Tibial nerve (tissue), 4 donors: ENCODE results near the gene BRINP3. TPM values are rescaled to one million over a fixed set of nuclear protein-coding genes. Genes with fewer than 3 reads are reported as not detected.

Source experiments
- DNase-seq, 2 donors: peaks; one replicate each; pipeline ENCODE4 v3.0.0-alpha.2; 2019; ENCODE audit warnings: low spot score in 2 of 2
- H3K27ac ChIP-seq, 4 donors: fragments of 200-600 bp; sonication (generic) in 3 of 4; one replicate each; pipeline ENCODE4 v1.5.1; 2017 to 2019; ENCODE audit warnings: mild to moderate bottlenecking in 1 of 4
- H3K27me3 ChIP-seq, 2 donors: fragments of 200-600 bp; sonication (generic) in 1 of 2; one replicate each; pipeline versions ENCODE4 v1.5.1 to v1.6.0; 2017 to 2019
- H3K36me3 ChIP-seq, 3 donors: fragments of 200-600 bp; sonication (generic); one replicate each; pipeline ENCODE4 v1.5.1; 2018 to 2019
- H3K4me1 ChIP-seq, 4 donors: fragments of 200-600 bp; sonication (generic) in 3 of 4; one replicate each; pipeline ENCODE4 v1.5.1; 2017 to 2019
- H3K4me3 ChIP-seq, 4 donors: fragments of 200-600 bp; sonication (generic) in 3 of 4; one replicate each; pipeline ENCODE4 v1.5.1; 2017 to 2019; ENCODE audit warnings: mild to moderate bottlenecking in 1 of 4, moderate library complexity in 1 of 4
- H3K9me3 ChIP-seq, 4 donors: fragments of 200-600 bp; sonication (generic) in 3 of 4; one replicate each; pipeline ENCODE4 v1.5.1; 2017 to 2019
- EP300 ChIP-seq, 2 donors: sonication (generic); formaldehyde crosslinking; IDR thresholded peaks; one replicate each; pipeline ENCODE4 v1.6.1; 2017; ENCODE audit warnings: antibody characterized with exemption in 2 of 2, mild to moderate bottlenecking in 1 of 2
- POLR2A ChIP-seq, 2 donors: fragments of 450-650 bp; IDR thresholded peaks; one replicate each; pipeline ENCODE4 v1.6.1; 2017; ENCODE audit warnings: antibody characterized with exemption in 2 of 2, mild to moderate bottlenecking in 2 of 2, moderate library complexity in 2 of 2
- WGBS, 2 donors: methylation state at CpG; one replicate each; pipeline ENCODE4 v1.1.5; 2018; 5-methylcytosine and 5-hydroxymethylcytosine counted together
- total RNA-seq, 4 donors: library from RNA; depleted of rRNA; stranded (reverse); fragments of >200 nt; gene quantifications; one replicate each; pipeline ENCODE4 v1.1.0, GENCODE V29; 2016
- TF ChIP-seq, protein P1 (sequence below), 5 experiments: fragments of 200-600 bp in 3 of 5; fragments of 450-650 bp in 2 of 5; sonication (generic) in 3 of 5; IDR thresholded peaks; one replicate each; pipeline ENCODE4 v1.5.1; 2016 to 2019; ENCODE audit warnings: antibody characterized with exemption in 5 of 5, mild to moderate bottlenecking in 3 of 5, moderate library complexity in 2 of 5

Gene BRINP3
- total RNA-seq, 4 donors from 2014 or later: 0.20 to 0.21 TPM; not detected in 2

DNA sequence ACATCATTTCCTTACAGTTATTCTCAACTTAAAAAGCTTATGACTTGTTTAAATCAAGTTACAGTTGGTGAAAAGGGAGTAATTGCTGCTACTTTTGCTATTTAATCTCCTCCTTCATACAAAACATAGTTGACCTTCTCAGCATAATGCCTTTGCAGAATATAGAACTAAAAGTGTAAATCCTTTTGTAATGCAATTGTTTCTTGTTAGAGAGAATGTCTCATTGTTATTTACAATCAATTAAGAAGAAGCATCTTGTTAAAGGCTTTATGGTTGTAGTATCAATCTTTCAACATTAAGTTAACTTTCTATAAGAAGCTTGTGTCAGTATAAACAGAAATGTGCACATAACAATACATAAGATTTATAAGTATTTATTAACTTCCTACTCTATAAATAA is 360.7 kb downstream of the BRINP3 start:
- no peaks in the 10 kb centered on the region for H3K36me3 ChIP-seq
- TF ChIP-seq EP300 (IDR thresholded peaks at IDR 0.05) (no peak), POLR2A (IDR thresholded peaks at IDR 0.05) (no peak)
- TF ChIP-seq, protein P1, sequence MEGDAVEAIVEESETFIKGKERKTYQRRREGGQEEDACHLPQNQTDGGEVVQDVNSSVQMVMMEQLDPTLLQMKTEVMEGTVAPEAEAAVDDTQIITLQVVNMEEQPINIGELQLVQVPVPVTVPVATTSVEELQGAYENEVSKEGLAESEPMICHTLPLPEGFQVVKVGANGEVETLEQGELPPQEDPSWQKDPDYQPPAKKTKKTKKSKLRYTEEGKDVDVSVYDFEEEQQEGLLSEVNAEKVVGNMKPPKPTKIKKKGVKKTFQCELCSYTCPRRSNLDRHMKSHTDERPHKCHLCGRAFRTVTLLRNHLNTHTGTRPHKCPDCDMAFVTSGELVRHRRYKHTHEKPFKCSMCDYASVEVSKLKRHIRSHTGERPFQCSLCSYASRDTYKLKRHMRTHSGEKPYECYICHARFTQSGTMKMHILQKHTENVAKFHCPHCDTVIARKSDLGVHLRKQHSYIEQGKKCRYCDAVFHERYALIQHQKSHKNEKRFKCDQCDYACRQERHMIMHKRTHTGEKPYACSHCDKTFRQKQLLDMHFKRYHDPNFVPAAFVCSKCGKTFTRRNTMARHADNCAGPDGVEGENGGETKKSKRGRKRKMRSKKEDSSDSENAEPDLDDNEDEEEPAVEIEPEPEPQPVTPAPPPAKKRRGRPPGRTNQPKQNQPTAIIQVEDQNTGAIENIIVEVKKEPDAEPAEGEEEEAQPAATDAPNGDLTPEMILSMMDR (IDR thresholded peaks at IDR 0.05): no peak
- no peaks in the 10 kb centered on the region for H3K4me1 ChIP-seq
- DNase-seq: no peak
- no peak overlapping the region for H3K4me3 ChIP-seq
- H3K27ac ChIP-seq: no peak overlapping the region
- no peaks in the 10 kb centered on the region for H3K27me3 ChIP-seq
- no peaks in the 10 kb centered on the region for H3K9me3 ChIP-seq

DNA sequence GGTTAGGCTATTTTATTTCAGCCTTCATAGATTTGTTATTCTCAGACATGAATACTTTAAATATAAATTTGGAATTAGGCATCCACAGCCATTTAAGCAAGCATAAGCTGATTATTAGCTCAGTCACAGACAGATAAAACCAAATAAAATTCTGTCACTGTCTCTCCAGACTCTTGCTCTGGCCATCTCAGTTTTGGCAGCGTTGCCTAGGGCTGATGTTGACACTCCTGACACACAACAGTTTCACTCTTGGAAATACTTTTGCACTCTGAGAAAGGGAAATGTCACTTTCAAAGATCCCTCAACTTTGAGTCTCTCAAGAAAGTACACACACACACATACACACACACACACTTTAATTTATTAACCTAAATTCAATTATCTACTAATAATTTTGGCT is 372.7 kb downstream of the BRINP3 start:
- no peaks in the 10 kb centered on the region for H3K27me3 ChIP-seq
- H3K27ac ChIP-seq: no peak overlapping the region
- H3K4me3 ChIP-seq: no peak overlapping the region
- TF ChIP-seq, protein P1 (IDR thresholded peaks at IDR 0.05): no peak
- TF ChIP-seq POLR2A (IDR thresholded peaks at IDR 0.05) (no peak), EP300 (IDR thresholded peaks at IDR 0.05) (no peak)
- H3K4me1 ChIP-seq: no peaks in the 10 kb centered on the region
- H3K9me3 ChIP-seq: no peaks in the 10 kb centered on the region
- 63 to 68% methylated on average over 1 of the region's 1 CpG for WGBS, 2 donors
- DNase-seq: no peak
- no peaks in the 10 kb centered on the region for H3K36me3 ChIP-seq

DNA sequence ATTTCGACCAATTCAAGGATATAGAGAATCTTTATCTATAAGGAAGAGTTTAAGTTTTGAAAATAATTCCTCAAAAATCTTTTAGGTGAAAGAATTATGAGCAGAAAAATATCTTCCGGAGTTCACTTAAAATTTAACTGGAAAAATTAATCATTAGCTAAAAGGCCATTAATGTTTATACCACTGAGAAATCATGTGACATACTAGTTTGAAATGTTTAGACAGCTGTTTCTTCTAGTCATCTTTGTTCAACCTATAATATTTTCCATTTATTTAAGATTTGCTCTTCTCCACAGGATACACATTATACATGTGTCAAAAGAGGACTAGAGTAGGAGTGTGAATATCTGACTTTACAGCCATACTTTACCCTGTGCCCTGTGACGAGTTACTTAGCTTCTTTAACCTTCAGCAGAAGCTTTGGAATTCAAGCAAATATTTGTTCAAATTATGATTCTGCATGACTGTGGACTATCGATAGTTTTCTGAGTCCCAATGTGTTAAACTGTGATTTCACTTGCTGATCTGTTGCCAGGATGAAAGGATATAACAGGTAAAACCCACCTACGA is 374.8 kb downstream of the BRINP3 start:
- 69 to 74% methylated on average over 5 of the region's 5 CpGs for WGBS, 2 donors
- no peak overlapping the region for H3K4me3 ChIP-seq
- H3K4me1 ChIP-seq: no peaks in the 10 kb centered on the region
- H3K9me3 ChIP-seq: no peaks in the 10 kb centered on the region
- no peak for DNase-seq
- H3K27ac ChIP-seq: no peak overlapping the region
- TF ChIP-seq, protein P1 (IDR thresholded peaks at IDR 0.05): no peak
- TF ChIP-seq EP300 (IDR thresholded peaks at IDR 0.05) (no peak), POLR2A (IDR thresholded peaks at IDR 0.05) (no peak)
- no peaks in the 10 kb centered on the region for H3K27me3 ChIP-seq
- H3K36me3 ChIP-seq: no peaks in the 10 kb centered on the region

DNA sequence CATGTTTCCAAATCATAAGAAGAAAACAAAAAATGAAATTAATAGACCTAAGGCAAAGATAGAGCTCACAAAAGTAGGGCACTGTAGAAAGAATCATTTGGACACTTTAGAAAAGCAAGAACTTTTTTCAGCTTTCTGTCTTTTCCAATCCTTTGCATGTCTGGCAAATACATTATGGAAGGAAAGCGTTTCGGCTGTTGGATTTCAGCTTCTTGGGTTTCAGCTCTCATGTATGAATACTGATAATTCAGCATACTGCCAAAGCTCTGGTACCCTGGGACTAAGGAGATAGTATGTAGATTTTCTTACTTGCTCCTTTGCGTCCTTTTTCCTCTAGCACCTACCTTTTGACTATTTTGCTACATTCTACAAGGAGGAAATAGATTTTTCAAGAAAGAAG is 375.9 kb downstream of the BRINP3 start:
- Histone ChIP-seq H3K27me3 (no peaks in the 10 kb centered on the region), H3K36me3 (no peaks in the 10 kb centered on the region), H3K9me3 (no peaks in the 10 kb centered on the region), H3K4me3 (no peak overlapping the region), H3K27ac (no peak overlapping the region), H3K4me1 (no peaks in the 10 kb centered on the region)
- no peak for DNase-seq
- WGBS, 2 donors: 68 to 78% methylated on average over 3 of the region's 3 CpGs
- TF ChIP-seq EP300 (IDR thresholded peaks at IDR 0.05): no peak
- TF ChIP-seq POLR2A (IDR thresholded peaks at IDR 0.05): no peak
- TF ChIP-seq, protein P1 (IDR thresholded peaks at IDR 0.05): no peak

DNA sequence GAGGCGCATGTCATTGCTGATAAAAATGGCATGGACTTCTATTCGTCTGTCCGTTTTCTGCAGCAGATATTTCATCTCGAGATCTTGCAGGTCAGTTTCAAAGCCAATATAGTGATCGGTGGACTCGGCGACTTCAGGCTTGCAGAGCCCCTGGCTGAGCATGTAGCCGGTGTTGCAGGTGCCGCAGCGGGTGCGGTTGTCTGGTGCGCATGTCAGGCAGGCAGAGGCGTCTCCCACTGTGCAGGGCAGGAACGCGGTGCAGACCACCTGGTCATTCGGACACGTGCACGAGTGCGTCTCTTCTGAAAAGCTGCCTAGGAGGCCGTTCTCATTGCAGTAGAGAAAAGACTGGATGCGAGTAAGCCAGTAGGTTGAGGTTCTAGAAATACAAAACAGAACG is 378.9 kb downstream of the BRINP3 start:
- Histone ChIP-seq H3K4me1 (no peaks in the 10 kb centered on the region), H3K9me3 (no peaks in the 10 kb centered on the region), H3K36me3 (no peaks in the 10 kb centered on the region), H3K27ac (no peak overlapping the region), H3K27me3 (no peaks in the 10 kb centered on the region), H3K4me3 (no peak overlapping the region)
- WGBS, 2 donors: 94% methylated on average over 22 of the region's 22 CpGs
- TF ChIP-seq, protein P1 (IDR thresholded peaks at IDR 0.05): no peak
- TF ChIP-seq POLR2A (IDR thresholded peaks at IDR 0.05) (no peak), EP300 (IDR thresholded peaks at IDR 0.05) (no peak)
- DNase-seq: no peak
